Neural crest cell (in vitro differentiated cells): Measurements from ENCODE around the gene FUBP3. TPM values are rescaled to one million over a fixed set of nuclear protein-coding genes. Genes with fewer than 3 reads are reported as not detected.
"Not testable (repeated sequence)": the region's sequence is repeated elsewhere in the genome, so short reads cannot be mapped to it uniquely, and the experiment has no call there.

Experiments used
- DNase-seq: peaks from one replicate; pipeline ENCODE4 v3.0.0; 2021; ENCODE audit warnings: low read depth, mixed read lengths, low spot score
- H3K27ac Mint-ChIP-seq: one replicate; pipeline ENCODE4 v1.8.0; 2021; ENCODE audit warnings: mild to moderate bottlenecking, mixed read lengths; ENCODE audit not compliant: unreplicated experiment
- H3K27me3 Mint-ChIP-seq: 2 replicates; pipeline ENCODE4 v1.8.0; 2021; ENCODE audit warnings: low read depth, mild to moderate bottlenecking, mixed read lengths
- H3K36me3 Mint-ChIP-seq: 2 replicates; pipeline ENCODE4 v1.8.0; 2021; ENCODE audit warnings: low read depth, mild to moderate bottlenecking, mixed read lengths
- H3K4me1 Mint-ChIP-seq: 2 replicates; pipeline ENCODE4 v1.8.0; 2021; ENCODE audit warnings: mixed read lengths
- H3K4me3 Mint-ChIP-seq: one replicate; pipeline ENCODE4 v1.8.0; 2021; ENCODE audit warnings: mild to moderate bottlenecking, mixed read lengths
- H3K9me3 Mint-ChIP-seq: 2 replicates; pipeline ENCODE4 v1.8.0; 2021; ENCODE audit warnings: mixed read lengths
- microRNA-seq: library from miRNA; unstranded; fragments of <30 nt; microRNA quantifications from one replicate; pipeline ENCODE4, GENCODE V29; 2020
- total RNA-seq: library from RNA; stranded (reverse); gene quantifications from 2 replicates; pipeline ENCODE4 v1.2.1, GENCODE V29; 2021
- TF ChIP-seq, protein P1 (sequence below): fragments of 200-600 bp; sonication (generic); conservative IDR thresholded peaks from 2 replicates; pipeline ENCODE4 v1.5.0; 2021; ENCODE audit warnings: antibody characterized with exemption, mild to moderate bottlenecking

Gene FUBP3
- total RNA-seq, 1 donor from 2014 or later: 67.7 TPM

DNA sequence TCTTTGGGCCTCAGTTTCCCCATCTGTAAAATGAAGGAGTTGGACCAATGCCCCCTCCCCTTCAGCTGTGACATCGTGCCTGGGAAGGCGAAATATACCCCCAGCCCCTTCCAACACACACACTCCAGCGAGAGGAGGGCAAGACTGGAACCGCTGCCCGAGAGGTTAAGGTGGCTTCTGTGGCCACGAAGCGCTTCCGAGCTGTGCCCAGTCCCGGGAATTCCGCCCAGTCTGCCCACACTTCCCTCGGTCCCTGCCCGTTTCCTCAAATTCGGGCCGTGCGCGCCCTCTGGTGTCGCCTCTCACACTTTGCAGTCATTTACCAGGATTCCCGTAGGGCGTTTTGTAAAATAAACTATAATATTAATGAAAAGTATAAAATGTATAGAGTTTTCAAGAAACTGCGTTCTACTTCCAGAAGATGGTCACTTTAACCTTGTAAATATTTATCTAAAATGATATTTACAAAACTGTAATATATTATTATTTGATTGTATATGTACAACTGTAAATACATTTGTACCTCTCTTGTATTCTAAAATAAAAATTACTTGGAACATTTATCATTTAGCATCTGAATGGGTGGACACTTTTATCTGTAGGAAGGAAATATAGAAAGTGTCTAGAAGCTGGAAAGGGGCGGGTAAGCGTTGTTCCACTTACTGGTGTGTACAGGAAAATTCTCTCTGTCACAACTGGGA is 103.2 kb downstream of the FUBP3 start:
- Mint-ChIP-seq H3K27me3 (peaks cover 43% of the 10 kb centered on the region), H3K9me3 (no peaks in the 10 kb centered on the region), H3K27ac (no peak overlapping the region), H3K4me1 (peaks cover 5% of the 10 kb centered on the region), H3K36me3 (no peaks in the 10 kb centered on the region), H3K4me3 (peak overlapping the region; percentile 89)
- peak; percentile 72 for DNase-seq
- TF ChIP-seq, protein P1, sequence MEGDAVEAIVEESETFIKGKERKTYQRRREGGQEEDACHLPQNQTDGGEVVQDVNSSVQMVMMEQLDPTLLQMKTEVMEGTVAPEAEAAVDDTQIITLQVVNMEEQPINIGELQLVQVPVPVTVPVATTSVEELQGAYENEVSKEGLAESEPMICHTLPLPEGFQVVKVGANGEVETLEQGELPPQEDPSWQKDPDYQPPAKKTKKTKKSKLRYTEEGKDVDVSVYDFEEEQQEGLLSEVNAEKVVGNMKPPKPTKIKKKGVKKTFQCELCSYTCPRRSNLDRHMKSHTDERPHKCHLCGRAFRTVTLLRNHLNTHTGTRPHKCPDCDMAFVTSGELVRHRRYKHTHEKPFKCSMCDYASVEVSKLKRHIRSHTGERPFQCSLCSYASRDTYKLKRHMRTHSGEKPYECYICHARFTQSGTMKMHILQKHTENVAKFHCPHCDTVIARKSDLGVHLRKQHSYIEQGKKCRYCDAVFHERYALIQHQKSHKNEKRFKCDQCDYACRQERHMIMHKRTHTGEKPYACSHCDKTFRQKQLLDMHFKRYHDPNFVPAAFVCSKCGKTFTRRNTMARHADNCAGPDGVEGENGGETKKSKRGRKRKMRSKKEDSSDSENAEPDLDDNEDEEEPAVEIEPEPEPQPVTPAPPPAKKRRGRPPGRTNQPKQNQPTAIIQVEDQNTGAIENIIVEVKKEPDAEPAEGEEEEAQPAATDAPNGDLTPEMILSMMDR: peak; percentile 94

GRCh38 chr9:130685104-130685503 is 105.7 kb downstream of the FUBP3 start:
- Mint-ChIP-seq H3K27ac (no peak overlapping the region), H3K4me1 (peaks cover 13% of the 10 kb centered on the region), H3K27me3 (peaks cover 20% of the 10 kb centered on the region), H3K9me3 (no peaks in the 10 kb centered on the region), H3K36me3 (no peaks in the 10 kb centered on the region), H3K4me3 (no peak overlapping the region)
- DNase-seq: no peak
- TF ChIP-seq, protein P1: no peak

DNA sequence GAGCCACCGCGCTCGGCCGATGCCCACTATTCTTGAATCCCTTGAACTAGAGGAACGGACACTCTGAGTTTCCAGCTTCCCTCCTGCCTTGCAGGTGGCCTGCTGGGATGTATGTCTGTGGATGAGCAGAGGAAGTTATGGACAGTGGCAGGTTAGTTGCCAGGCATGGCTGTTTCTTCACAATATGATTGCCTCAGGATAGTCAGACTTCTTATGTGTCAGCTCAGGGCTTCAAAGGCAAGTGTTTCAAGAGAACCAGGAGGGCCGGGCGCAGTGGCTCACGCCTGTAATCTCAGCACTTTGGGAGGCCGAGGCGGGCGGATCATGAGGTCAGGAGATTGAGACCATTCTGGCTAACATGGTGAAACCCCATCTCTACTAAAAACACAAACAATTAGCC is 106.6 kb downstream of the FUBP3 start:
- not testable (repeated sequence) for H3K4me3 Mint-ChIP-seq, DNase-seq, H3K36me3 Mint-ChIP-seq, H3K27ac Mint-ChIP-seq, H3K9me3 Mint-ChIP-seq
- H3K27me3 Mint-ChIP-seq: peaks cover 14% of the 10 kb centered on the region
- H3K4me1 Mint-ChIP-seq: peaks cover 18% of the 10 kb centered on the region

DNA sequence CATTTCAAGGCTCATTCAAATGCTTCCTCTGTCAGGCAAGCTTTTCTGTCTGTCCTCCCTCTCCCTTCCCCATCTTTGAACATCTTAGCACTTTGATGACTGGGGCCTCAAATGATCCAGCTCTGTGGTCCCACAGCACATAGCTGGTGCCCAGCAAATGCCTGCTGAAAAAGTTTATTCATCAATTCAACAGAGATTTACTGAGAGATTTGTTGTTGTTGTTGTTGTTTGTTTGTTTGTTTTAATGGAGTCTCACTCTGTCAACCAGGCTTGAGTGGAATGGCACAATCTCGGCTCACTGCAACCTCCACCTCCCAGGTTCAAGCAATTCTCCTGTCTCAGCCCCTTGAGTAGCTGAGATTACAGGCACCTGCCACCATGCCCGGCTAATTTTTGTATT is 108.2 kb downstream of the FUBP3 start:
- TF ChIP-seq, protein P1: no peak
- Mint-ChIP-seq H3K27me3 (peaks cover 7% of the 10 kb centered on the region), H3K4me1 (peaks cover 21% of the 10 kb centered on the region), H3K4me3 (no peak overlapping the region), H3K27ac (no peak overlapping the region), H3K9me3 (no peaks in the 10 kb centered on the region), H3K36me3 (no peaks in the 10 kb centered on the region)
- DNase-seq: no peak

Small RNA genes within 50 kb of the gene (microRNA-seq; reads per million reads assigned to microRNA genes)
- not detected for gene MIR6856

Other genes with a start within 250 kb of the FUBP3 start
- gene ASS1, start 134.6 kb upstream of the FUBP3 start, total RNA-seq: 4.0 and 4.5 TPM in 2 replicates
- gene PRDM12, start 85.0 kb downstream of the FUBP3 start, total RNA-seq: 2.2 and 2.5 TPM in 2 replicates
- 98.8 and 103 TPM in 2 replicates for gene EXOSC2, start 114.2 kb downstream of the FUBP3 start, total RNA-seq